ENCODE measurements around the gene ADRM1.

The ADRM1 gene

GRCh38 chr20:62266851-62267250, 35.9 kb upstream of the ADRM1 start:
- Histone ChIP-seq H3K9me2 (replicated peaks; ENCODE audit: control insufficient read depth, low read length) (no peaks in the 10 kb centered on the region), H3K4me2 (ENCODE audit: low read length) (no peak overlapping the region), H3K4me1 (ENCODE audit: control insufficient read depth, low read length) (no peaks in the 10 kb centered on the region), H3K36me3 (ENCODE audit: control insufficient read depth, low read length) (peaks cover 4% of the 10 kb centered on the region), H3K79me2 (ENCODE audit: control insufficient read depth, low read length) (no peaks in the 10 kb centered on the region), H3K27me3 (ENCODE audit: control insufficient read depth, low read length) (no peaks in the 10 kb centered on the region), H3K9me3 (ENCODE audit: control insufficient read depth, insufficient read depth, low read length) (no peaks in the 10 kb centered on the region), H4K20me1 (ENCODE audit: control insufficient read depth, insufficient read depth, low read depth, low read length) (no peaks in the 10 kb centered on the region), H3F3A (ENCODE audit: control insufficient read depth, insufficient read depth) (no peaks in the 10 kb centered on the region), H3K27ac (ENCODE audit: low read depth, low read length) (no peak overlapping the region), H3K4me3 (ENCODE audit: low read length) (no peak overlapping the region)
- TF ChIP-seq EZH2phosphoT487 (IDR thresholded peaks at IDR 0.05; ENCODE audit: borderline replicate concordance, low read length), result no peak
- TF ChIP-seq, protein P1, sequence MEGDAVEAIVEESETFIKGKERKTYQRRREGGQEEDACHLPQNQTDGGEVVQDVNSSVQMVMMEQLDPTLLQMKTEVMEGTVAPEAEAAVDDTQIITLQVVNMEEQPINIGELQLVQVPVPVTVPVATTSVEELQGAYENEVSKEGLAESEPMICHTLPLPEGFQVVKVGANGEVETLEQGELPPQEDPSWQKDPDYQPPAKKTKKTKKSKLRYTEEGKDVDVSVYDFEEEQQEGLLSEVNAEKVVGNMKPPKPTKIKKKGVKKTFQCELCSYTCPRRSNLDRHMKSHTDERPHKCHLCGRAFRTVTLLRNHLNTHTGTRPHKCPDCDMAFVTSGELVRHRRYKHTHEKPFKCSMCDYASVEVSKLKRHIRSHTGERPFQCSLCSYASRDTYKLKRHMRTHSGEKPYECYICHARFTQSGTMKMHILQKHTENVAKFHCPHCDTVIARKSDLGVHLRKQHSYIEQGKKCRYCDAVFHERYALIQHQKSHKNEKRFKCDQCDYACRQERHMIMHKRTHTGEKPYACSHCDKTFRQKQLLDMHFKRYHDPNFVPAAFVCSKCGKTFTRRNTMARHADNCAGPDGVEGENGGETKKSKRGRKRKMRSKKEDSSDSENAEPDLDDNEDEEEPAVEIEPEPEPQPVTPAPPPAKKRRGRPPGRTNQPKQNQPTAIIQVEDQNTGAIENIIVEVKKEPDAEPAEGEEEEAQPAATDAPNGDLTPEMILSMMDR (IDR thresholded peaks at IDR 0.05; ENCODE audit: low read depth, low read length, poor library complexity, severe bottlenecking), result no peak

DNA sequence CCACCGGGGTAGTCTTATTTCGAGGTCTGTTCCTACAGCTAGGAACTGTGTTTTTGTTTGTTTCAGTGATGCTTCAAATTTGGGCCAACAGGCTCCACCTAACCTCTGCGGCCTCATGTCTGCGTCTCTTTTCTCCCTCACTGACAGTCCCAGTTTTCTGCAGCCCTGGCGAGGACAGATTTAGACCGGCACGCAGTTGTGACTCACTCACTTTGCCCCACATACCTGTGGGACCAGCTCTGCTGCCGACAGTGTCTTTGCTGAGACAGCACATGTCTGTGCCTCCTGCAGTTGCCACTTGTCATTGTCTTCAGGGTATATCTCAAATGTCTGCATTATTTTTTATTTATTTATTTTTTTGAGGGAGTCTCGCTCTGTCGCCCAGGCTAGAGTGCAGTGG, 35.3 kb upstream of the ADRM1 start:
- TF ChIP-seq, protein P1 (IDR thresholded peaks at IDR 0.05; ENCODE audit: low read depth, low read length, poor library complexity, severe bottlenecking), result no peak
- TF ChIP-seq EZH2phosphoT487 (IDR thresholded peaks at IDR 0.05; ENCODE audit: borderline replicate concordance, low read length), result no peak
- Histone ChIP-seq H3K36me3 (ENCODE audit: control insufficient read depth, low read length) (peaks cover 8% of the 10 kb centered on the region), H3K27ac (ENCODE audit: low read depth, low read length) (no peak overlapping the region)

DNA sequence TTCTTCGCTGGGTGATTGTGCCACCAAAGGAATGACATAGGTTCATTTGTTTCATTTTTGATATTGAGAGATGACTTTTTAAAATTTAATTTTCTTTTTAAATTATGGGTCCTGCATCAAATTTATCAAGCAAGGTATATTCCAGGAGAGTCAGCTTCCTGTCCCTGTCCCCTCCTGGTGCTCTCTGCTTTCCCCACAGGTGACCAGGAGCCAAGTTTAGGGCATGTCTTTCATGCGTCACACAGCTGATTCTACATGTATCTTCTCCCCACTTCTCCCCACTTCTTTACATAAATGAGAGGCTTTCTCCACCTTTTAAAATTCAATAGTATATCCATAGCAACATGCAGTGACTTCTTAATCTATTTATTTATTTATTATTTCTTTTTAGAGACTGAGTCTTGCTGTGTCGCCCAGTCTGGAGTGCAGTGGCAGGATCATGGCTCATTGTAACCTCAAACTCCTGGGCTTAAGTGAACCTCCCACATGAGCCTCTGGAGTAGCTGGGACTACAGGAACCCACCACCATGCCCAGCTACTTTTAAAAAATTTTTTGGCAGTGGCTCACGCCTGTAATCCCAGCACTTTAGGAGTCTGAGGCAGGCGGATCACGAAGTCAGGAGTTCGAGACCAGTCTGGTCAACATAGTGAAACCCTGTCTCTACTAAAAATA, 34.4 kb upstream of the ADRM1 start:
- Histone ChIP-seq H3F3A (ENCODE audit: control insufficient read depth, insufficient read depth) (no peaks in the 10 kb centered on the region), H3K36me3 (ENCODE audit: control insufficient read depth, low read length) (peaks cover 13% of the 10 kb centered on the region), H3K27ac (ENCODE audit: low read depth, low read length) (no peak overlapping the region), H3K27me3 (ENCODE audit: control insufficient read depth, low read length) (no peaks in the 10 kb centered on the region), H3K79me2 (ENCODE audit: control insufficient read depth, low read length) (no peaks in the 10 kb centered on the region), H3K4me2 (ENCODE audit: low read length) (no peak overlapping the region), H3K9me2 (replicated peaks; ENCODE audit: control insufficient read depth, low read length) (no peaks in the 10 kb centered on the region), H4K20me1 (ENCODE audit: control insufficient read depth, insufficient read depth, low read depth, low read length) (no peaks in the 10 kb centered on the region), H3K4me1 (ENCODE audit: control insufficient read depth, low read length) (peaks cover 2% of the 10 kb centered on the region), H3K4me3 (ENCODE audit: low read length) (no peak overlapping the region), H3K9me3 (ENCODE audit: control insufficient read depth, insufficient read depth, low read length) (no peaks in the 10 kb centered on the region)
- TF ChIP-seq, protein P1 (IDR thresholded peaks at IDR 0.05; ENCODE audit: low read depth, low read length, poor library complexity, severe bottlenecking), result no peak
- TF ChIP-seq EZH2phosphoT487 (IDR thresholded peaks at IDR 0.05; ENCODE audit: borderline replicate concordance, low read length), result no peak

More for the DNA sequence above, 35.3 kb upstream of the ADRM1 start:
- Histone ChIP-seq H3K4me2 (ENCODE audit: low read length) (no peak overlapping the region), H3K79me2 (ENCODE audit: control insufficient read depth, low read length) (no peaks in the 10 kb centered on the region), H3K4me1 (ENCODE audit: control insufficient read depth, low read length) (no peaks in the 10 kb centered on the region), H3K9me3 (ENCODE audit: control insufficient read depth, insufficient read depth, low read length) (no peaks in the 10 kb centered on the region), H3K9me2 (replicated peaks; ENCODE audit: control insufficient read depth, low read length) (no peaks in the 10 kb centered on the region), H3K4me3 (ENCODE audit: low read length) (no peak overlapping the region), H3F3A (ENCODE audit: control insufficient read depth, insufficient read depth) (no peaks in the 10 kb centered on the region), H4K20me1 (ENCODE audit: control insufficient read depth, insufficient read depth, low read depth, low read length) (no peaks in the 10 kb centered on the region), H3K27me3 (ENCODE audit: control insufficient read depth, low read length) (no peaks in the 10 kb centered on the region)

Measured in DOHH2 (cell line).